GM18868 (cell line): ENCODE data around the gene GRM6.

Experiments
- ATAC-seq: cut with Tn5 transposase; IDR thresholded peaks from one replicate; pipeline ENCODE4 v1.9.1; 2021; ENCODE audit warnings: mild to moderate bottlenecking, moderate library complexity; ENCODE audit not compliant: unreplicated experiment

GRM6 gene

GRCh38 chr5:178994580-178995340, at the start of gene GRM6:
TSS of gene GRM6 (minus strand) at chr5:178995320. CDS start at chr5:178994944, 376 bp downstream.
- no peak for ATAC-seq

- ATAC-seq = no peak
Observed at GRCh38 chr5:179044765-179045164, 49.6 kb upstream of the GRM6 start.

GRCh38 chr5:179033004-179033580, 38.0 kb upstream of the GRM6 start:
- ATAC-seq = no peak

- peak; percentile 65 for ATAC-seq
Observed at GRCh38 chr5:179023528-179024189, 28.5 kb upstream of the GRM6 start, which contains the start of gene ZNF879. TSS of gene ZNF879 (plus strand) at chr5:179023804. CDS start at chr5:179025005, 1,201 bp downstream.

- no peak for ATAC-seq
Observed at GRCh38 chr5:179008667-179009066, 13.5 kb upstream of the GRM6 start.

GRCh38 chr5:179006564-179006963, 11.4 kb upstream of the GRM6 start:
- no peak for ATAC-seq

GRCh38 chr5:178998441-178998840, 3.3 kb upstream of the GRM6 start:
- ATAC-seq = no peak

GRCh38 chr5:178997191-178997590, 2.1 kb upstream of the GRM6 start:
- ATAC-seq = no peak

GRCh38 chr5:178996156-178996555, 1.0 kb upstream of the GRM6 start:
- ATAC-seq = no peak

- ATAC-seq = no peak
Observed at GRCh38 chr5:178995341-178995690, 196 bp upstream of the GRM6 start.

- no peak for ATAC-seq
Observed at GRCh38 chr5:178993955-178994579, 1.1 kb downstream of the GRM6 start.

GRCh38 chr5:178993236-178993765, 1.8 kb downstream of the GRM6 start:
- ATAC-seq = no peak

- no peak for ATAC-seq
Observed at GRCh38 chr5:178992291-178992895, 2.7 kb downstream of the GRM6 start.

GRCh38 chr5:178991190-178992145, 3.7 kb downstream of the GRM6 start:
- no peak for ATAC-seq

- no peak for ATAC-seq
Observed at GRCh38 chr5:178990491-178990890, 4.6 kb downstream of the GRM6 start.

GRCh38 chr5:178989311-178989710, 5.8 kb downstream of the GRM6 start:
- no peak for ATAC-seq

GRCh38 chr5:178988436-178989220, 6.5 kb downstream of the GRM6 start:
- no peak for ATAC-seq

GRCh38 chr5:178986326-178986960, 8.7 kb downstream of the GRM6 start:
- no peak for ATAC-seq
